Esophagus squamous epithelium (tissue), 4 donors: ENCODE results near the gene CDYL.

Experiments
- POLR2A ChIP-seq, 4 donors: fragments of 450-650 bp; IDR thresholded peaks; one replicate each; pipeline ENCODE4 v1.6.1; 2017; ENCODE audit warnings: antibody characterized with exemption in 4 of 4, mild to moderate bottlenecking in 4 of 4, moderate library complexity in 3 of 4
- TF ChIP-seq, protein P1 (sequence below), 6 experiments: fragments of 450-650 bp in 4 of 6; fragments of 200-600 bp in 2 of 6; sonication (generic) in 2 of 6; IDR thresholded peaks; one replicate each; pipeline ENCODE4 v1.5.1; 2016 to 2019; ENCODE audit warnings: antibody characterized with exemption in 6 of 6, mild to moderate bottlenecking in 4 of 6, moderate library complexity in 4 of 6

DNA sequence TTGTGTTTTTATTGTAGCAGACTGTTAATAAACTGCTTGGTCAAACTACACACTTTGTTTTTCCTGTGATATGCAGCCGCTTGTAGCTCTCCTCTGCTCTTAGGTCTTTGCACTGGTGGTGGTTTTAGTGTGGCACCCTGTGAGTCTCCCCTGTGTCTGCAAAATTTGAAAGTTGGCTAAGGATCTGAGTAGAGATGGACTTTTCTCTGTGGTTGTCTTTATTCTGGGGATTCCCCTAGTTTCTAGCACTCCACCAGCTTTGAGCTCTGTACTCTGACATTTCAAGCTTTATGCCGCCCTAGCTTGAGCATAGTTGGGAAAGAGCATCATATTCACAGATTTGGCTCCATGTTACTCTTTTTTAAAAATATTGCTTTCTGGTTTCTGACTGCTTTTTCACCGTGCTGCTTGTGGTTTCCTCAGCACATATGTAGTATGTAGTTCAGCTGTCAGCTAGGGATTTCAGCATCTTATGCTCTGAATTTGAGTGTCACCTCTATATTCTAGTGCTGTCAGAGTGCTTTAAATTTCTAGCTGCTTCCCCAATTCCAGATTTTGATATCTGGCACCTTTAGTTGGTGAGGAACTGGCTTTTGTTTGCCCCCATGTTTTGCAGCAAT, 25.4 kb downstream of the CDYL start:
- TF ChIP-seq, protein P1, sequence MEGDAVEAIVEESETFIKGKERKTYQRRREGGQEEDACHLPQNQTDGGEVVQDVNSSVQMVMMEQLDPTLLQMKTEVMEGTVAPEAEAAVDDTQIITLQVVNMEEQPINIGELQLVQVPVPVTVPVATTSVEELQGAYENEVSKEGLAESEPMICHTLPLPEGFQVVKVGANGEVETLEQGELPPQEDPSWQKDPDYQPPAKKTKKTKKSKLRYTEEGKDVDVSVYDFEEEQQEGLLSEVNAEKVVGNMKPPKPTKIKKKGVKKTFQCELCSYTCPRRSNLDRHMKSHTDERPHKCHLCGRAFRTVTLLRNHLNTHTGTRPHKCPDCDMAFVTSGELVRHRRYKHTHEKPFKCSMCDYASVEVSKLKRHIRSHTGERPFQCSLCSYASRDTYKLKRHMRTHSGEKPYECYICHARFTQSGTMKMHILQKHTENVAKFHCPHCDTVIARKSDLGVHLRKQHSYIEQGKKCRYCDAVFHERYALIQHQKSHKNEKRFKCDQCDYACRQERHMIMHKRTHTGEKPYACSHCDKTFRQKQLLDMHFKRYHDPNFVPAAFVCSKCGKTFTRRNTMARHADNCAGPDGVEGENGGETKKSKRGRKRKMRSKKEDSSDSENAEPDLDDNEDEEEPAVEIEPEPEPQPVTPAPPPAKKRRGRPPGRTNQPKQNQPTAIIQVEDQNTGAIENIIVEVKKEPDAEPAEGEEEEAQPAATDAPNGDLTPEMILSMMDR (IDR thresholded peaks at IDR 0.05), result no peak
- TF ChIP-seq POLR2A (IDR thresholded peaks at IDR 0.05), result no peak
